ENCODE results near the gene ANKRD16.

Gene ANKRD16

DNA sequence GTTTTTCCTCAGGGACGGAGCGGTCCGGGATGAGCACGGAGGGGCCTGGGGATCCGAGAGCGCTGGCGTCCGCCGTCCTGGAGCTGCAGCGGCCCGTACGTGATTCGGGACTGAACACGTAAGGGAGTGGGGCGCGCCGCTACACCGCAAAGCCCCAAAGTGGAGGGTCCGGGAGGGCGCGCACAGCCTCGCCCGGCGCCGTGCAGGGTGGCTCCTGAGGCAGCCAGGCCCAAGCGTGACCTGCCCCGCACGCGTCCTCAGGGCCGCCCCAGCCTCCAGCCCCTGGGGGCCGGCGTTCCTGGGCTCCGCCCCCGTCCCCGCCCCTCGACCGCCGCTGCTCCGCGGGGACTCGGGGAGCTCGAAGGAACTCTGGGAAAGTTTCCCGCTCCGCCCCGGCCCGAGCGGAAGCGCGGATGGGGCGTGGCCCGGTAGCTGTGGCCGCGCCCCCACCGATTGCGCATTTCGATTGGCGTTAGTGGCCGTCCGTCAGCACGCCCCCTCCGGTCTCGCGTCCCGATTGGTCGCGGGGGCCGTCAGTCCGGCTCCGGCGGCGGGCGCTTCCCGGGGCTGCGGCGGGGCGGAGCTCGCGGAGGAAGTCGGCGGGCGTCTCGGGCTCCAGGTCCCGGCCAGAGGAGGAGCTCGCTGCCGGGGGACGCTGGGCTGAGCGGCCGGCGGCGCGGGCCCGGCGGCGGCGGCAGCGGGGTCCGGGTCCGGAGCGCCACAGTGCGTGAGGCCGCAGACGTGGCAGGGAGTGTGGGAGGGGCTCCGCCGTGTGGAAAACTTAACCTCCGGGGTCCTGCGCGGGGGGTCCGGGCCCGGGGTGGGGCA is at the start of gene ANKRD16, which contains the start of gene FBH1:
TSS of gene ANKRD16 (minus strand) at position 270 of the 828 bp plus-strand sequence. CDS start 539 bp downstream, outside the sequence.
TSS of gene FBH1 (plus strand) at position 620 of the 828 bp plus-strand sequence. CDS start at position 723, 103 bp downstream.
- Mint-ChIP-seq H3K4me3 (peak within 1 kb of the TSS; percentile 95), H3K36me3 (ENCODE audit: insufficient read depth) (peaks cover 7% of the 10 kb centered on the region), H3K9me3 (no peaks in the 10 kb centered on the region), H3K27me3 (no peaks in the 10 kb centered on the region), H3K27ac (ENCODE audit: low read depth) (peak within 1 kb of the TSS; percentile 75), H3K4me1 (peaks cover 51% of the 10 kb centered on the region)
- peak; percentile 88 for ATAC-seq (replicated peaks; ENCODE audit: extremely low read depth, poor library complexity, severe bottlenecking)
- DNase-seq (ENCODE audit: low spot score in 2 of 2), result peak; percentile 93 to 96

GRCh38 chr10:5938291-5938690 is 48.6 kb upstream of the ANKRD16 start:
- ATAC-seq (replicated peaks; ENCODE audit: extremely low read depth, poor library complexity, severe bottlenecking), result no peak
- Mint-ChIP-seq H3K9me3 (no peaks in the 10 kb centered on the region), H3K27ac (ENCODE audit: low read depth) (no peak overlapping the region), H3K36me3 (ENCODE audit: insufficient read depth) (peaks cover 17% of the 10 kb centered on the region), H3K27me3 (peaks cover 2% of the 10 kb centered on the region), H3K4me1 (peaks cover 5% of the 10 kb centered on the region), H3K4me3 (no peak overlapping the region)
- no peak for DNase-seq (ENCODE audit: low spot score in 2 of 2)

DNA sequence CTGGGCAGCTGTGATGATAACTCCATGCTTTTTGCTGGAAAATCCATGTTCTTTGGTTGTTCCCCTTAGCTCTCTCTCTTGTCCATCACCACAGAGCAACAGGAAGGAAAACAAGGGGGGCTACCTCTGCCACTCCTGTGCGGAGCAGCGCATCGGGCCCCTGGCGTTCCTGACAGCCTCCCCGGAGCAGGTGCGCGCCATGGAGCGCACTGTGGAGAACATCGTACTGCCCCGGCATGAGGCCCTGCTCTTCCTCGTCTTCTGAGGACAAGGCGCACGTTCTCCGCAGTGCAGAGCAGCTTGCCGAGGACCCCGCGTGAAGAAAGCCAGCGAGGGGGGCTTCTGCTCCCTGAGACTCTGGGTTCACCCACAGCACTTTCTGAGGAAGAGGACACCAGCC is 47.3 kb upstream of the ANKRD16 start:
- Mint-ChIP-seq H3K36me3 (ENCODE audit: insufficient read depth) (peaks cover 18% of the 10 kb centered on the region), H3K9me3 (no peaks in the 10 kb centered on the region), H3K27me3 (no peaks in the 10 kb centered on the region), H3K4me3 (no peak overlapping the region), H3K27ac (ENCODE audit: low read depth) (peak overlapping the region; percentile 11), H3K4me1 (peaks cover 5% of the 10 kb centered on the region)
- ATAC-seq (replicated peaks; ENCODE audit: extremely low read depth, poor library complexity, severe bottlenecking) (no peak), DNase-seq (ENCODE audit: low spot score in 2 of 2) (no peak)

DNA sequence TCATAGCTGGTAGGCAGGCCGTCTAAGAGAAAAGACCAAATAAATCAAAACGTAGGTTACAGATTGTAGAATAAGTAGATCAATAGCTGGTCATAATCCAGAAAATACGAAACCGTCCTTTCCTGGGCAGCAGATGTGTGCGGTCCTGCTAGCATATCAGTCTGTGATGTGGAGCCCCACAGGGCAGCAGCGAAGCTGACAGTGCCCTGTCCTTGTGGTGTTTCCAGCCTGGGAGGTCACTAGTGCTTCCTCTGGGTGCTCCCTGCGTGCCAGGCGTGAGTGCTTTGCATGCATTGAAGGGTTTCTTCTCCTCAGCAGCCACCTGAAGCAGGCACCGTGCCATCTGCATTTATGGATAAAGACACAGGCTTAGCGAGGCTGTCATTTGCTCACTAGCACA is 45.9 kb upstream of the ANKRD16 start:
- no peak for ATAC-seq (replicated peaks; ENCODE audit: extremely low read depth, poor library complexity, severe bottlenecking)
- H3K9me3 Mint-ChIP-seq, result no peaks in the 10 kb centered on the region
- no peak overlapping the region for H3K4me3 Mint-ChIP-seq
- H3K4me1 Mint-ChIP-seq, result peaks cover under 1% of the 10 kb centered on the region
- peaks cover 20% of the 10 kb centered on the region for H3K36me3 Mint-ChIP-seq (ENCODE audit: insufficient read depth)
- no peak overlapping the region for H3K27ac Mint-ChIP-seq (ENCODE audit: low read depth)
- H3K27me3 Mint-ChIP-seq, result no peaks in the 10 kb centered on the region
- DNase-seq (ENCODE audit: low spot score in 2 of 2), result no peak

DNA sequence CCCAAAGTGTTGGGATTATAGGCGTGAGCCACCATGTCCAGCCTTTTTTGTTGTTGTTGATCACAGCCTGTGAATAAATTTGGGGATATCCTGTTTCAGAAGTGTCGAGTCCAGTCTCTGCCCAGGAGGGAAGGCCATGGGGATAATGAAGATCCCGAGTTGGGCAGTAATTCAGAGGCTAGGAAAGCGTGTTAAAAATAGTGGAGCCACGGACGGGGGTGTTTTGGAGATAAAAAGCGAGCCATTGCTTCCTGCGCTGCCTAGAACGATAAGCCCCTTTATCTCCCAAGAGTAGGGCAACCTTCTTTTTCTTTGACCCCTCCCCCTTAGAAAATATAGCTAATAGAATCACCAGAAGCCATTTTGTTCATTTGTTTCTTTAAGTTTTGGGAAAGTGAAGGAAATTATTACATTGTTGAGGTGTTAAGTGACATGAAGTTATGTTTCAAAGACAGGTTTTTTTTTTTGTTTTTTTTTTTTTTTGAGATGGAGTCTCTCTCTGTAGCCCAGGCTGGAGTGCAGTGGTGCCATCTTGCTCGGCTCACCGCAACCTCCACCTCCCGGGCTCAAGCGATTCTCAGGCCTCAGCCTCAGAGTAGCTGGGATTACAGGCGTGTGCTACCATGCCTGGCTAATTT is 44.3 kb upstream of the ANKRD16 start:
- Mint-ChIP-seq H3K27ac (ENCODE audit: low read depth) (no peak overlapping the region), H3K27me3 (no peaks in the 10 kb centered on the region), H3K4me3 (no peak overlapping the region), H3K36me3 (ENCODE audit: insufficient read depth) (peaks cover 28% of the 10 kb centered on the region), H3K9me3 (no peaks in the 10 kb centered on the region), H3K4me1 (no peaks in the 10 kb centered on the region)
- DNase-seq (ENCODE audit: low spot score in 2 of 2) (no peak), ATAC-seq (replicated peaks; ENCODE audit: extremely low read depth, poor library complexity, severe bottlenecking) (no peak)

GRCh38 chr10:5932345-5932744 is 42.7 kb upstream of the ANKRD16 start:
- Mint-ChIP-seq H3K36me3 (ENCODE audit: insufficient read depth) (peaks cover 38% of the 10 kb centered on the region), H3K27ac (ENCODE audit: low read depth) (no peak overlapping the region), H3K27me3 (no peaks in the 10 kb centered on the region), H3K4me1 (no peaks in the 10 kb centered on the region), H3K4me3 (no peak overlapping the region), H3K9me3 (no peaks in the 10 kb centered on the region)
- DNase-seq (ENCODE audit: low spot score in 2 of 2) (no peak), ATAC-seq (replicated peaks; ENCODE audit: extremely low read depth, poor library complexity, severe bottlenecking) (no peak)

- H3K4me3 Mint-ChIP-seq, result no peak overlapping the region
- H3K9me3 Mint-ChIP-seq, result no peaks in the 10 kb centered on the region
- H3K27ac Mint-ChIP-seq (ENCODE audit: low read depth), result peak overlapping the region; percentile 8
- peaks cover 43% of the 10 kb centered on the region for H3K36me3 Mint-ChIP-seq (ENCODE audit: insufficient read depth)
- ATAC-seq (replicated peaks; ENCODE audit: extremely low read depth, poor library complexity, severe bottlenecking) (no peak), DNase-seq (ENCODE audit: low spot score in 2 of 2) (no peak)
- H3K27me3 Mint-ChIP-seq, result no peaks in the 10 kb centered on the region
- no peaks in the 10 kb centered on the region for H3K4me1 Mint-ChIP-seq
These were observed 40.6 kb upstream of the ANKRD16 start for GRCh38 chr10:5930272-5930671.

DNA sequence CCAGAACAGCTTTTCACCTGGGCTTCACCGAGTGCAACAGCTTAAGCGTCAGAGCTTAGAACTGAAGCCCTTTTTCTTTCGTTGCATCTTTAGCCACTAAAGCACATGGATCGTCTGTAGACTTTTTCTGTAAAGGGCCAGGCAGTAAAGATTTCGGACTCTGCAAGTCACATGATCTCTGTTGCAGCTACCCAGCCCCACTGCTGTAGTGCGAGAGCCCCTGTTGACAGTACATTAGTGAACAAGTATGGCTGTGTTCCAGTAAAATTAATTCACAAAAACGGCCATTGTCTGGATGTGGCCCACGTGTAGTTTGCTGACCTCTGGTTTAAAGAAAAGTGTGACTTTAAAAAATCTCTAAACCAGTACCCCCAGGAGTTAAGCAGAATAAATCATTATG is 39.7 kb upstream of the ANKRD16 start:
- Mint-ChIP-seq H3K4me1 (no peaks in the 10 kb centered on the region), H3K27me3 (no peaks in the 10 kb centered on the region), H3K36me3 (ENCODE audit: insufficient read depth) (peaks cover 41% of the 10 kb centered on the region), H3K27ac (ENCODE audit: low read depth) (no peak overlapping the region), H3K9me3 (no peaks in the 10 kb centered on the region), H3K4me3 (no peak overlapping the region)
- ATAC-seq (replicated peaks; ENCODE audit: extremely low read depth, poor library complexity, severe bottlenecking), result no peak
- DNase-seq (ENCODE audit: low spot score in 2 of 2), result no peak

- Mint-ChIP-seq H3K27ac (ENCODE audit: low read depth) (no peak overlapping the region), H3K4me3 (no peak overlapping the region), H3K36me3 (ENCODE audit: insufficient read depth) (peaks cover 53% of the 10 kb centered on the region), H3K4me1 (no peaks in the 10 kb centered on the region), H3K27me3 (no peaks in the 10 kb centered on the region), H3K9me3 (no peaks in the 10 kb centered on the region)
- DNase-seq (ENCODE audit: low spot score in 2 of 2) (no peak), ATAC-seq (replicated peaks; ENCODE audit: extremely low read depth, poor library complexity, severe bottlenecking) (no peak)
These were observed 37.6 kb upstream of the ANKRD16 start for GRCh38 chr10:5927306-5927705.

DNA sequence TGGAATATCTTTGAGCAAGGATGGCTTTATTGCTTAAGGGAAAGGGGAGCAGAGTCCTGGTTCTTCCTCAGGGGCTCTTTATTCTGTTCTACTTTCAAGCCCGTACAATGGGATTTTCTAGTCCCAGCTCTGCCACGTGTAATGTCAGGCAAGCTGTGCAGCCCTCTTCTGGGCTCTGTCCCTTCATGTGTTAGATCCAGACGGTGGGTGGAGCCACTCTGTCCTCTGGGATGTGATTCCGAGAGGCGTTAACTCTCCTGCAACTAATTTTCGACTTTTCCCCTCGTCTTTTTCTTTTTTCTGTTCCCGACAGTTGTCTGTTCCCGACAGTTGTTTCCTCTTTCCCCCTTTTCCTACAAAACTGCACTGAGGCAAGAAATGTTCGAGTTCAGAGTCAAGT is 35.2 kb upstream of the ANKRD16 start:
- H3K27me3 Mint-ChIP-seq, result no peaks in the 10 kb centered on the region
- ATAC-seq (replicated peaks; ENCODE audit: extremely low read depth, poor library complexity, severe bottlenecking) (no peak), DNase-seq (ENCODE audit: low spot score in 2 of 2) (no peak)
- H3K36me3 Mint-ChIP-seq (ENCODE audit: insufficient read depth), result peaks cover 59% of the 10 kb centered on the region
- H3K27ac Mint-ChIP-seq (ENCODE audit: low read depth), result no peak overlapping the region
- peaks cover 8% of the 10 kb centered on the region for H3K4me1 Mint-ChIP-seq
- no peaks in the 10 kb centered on the region for H3K9me3 Mint-ChIP-seq
- H3K4me3 Mint-ChIP-seq, result no peak overlapping the region

- H3K36me3 Mint-ChIP-seq (ENCODE audit: insufficient read depth), result peaks cover 43% of the 10 kb centered on the region
- no peaks in the 10 kb centered on the region for H3K9me3 Mint-ChIP-seq
- H3K4me3 Mint-ChIP-seq, result no peak overlapping the region
- H3K27me3 Mint-ChIP-seq, result no peaks in the 10 kb centered on the region
- ATAC-seq (replicated peaks; ENCODE audit: extremely low read depth, poor library complexity, severe bottlenecking) (no peak), DNase-seq (ENCODE audit: low spot score in 2 of 2) (no peak)
- no peak overlapping the region for H3K27ac Mint-ChIP-seq (ENCODE audit: low read depth)
- H3K4me1 Mint-ChIP-seq, result peaks cover 8% of the 10 kb centered on the region
These were observed 32.1 kb upstream of the ANKRD16 start for GRCh38 chr10:5921746-5922145.

DNA sequence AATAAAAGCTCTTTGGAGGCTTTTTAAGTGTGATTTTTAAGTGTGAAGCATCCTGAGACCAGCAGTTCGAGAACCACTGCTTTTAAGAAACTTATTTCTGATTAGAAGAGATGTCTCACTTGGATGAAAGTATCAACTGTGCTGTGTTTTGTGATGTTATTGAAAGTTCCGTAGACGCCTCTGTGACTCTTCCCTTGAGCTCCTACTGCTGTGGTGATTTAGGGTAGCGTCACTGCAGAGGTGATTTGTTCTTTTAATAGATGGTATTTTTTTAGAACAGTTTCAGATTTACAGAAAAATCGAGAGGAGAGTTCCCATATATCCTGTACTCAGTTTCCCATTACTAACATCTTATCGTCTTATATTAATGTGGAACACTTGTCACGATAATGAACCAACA is 29.9 kb upstream of the ANKRD16 start:
- no peaks in the 10 kb centered on the region for H3K27me3 Mint-ChIP-seq
- peaks cover 8% of the 10 kb centered on the region for H3K4me1 Mint-ChIP-seq
- H3K27ac Mint-ChIP-seq (ENCODE audit: low read depth), result no peak overlapping the region
- ATAC-seq (replicated peaks; ENCODE audit: extremely low read depth, poor library complexity, severe bottlenecking) (no peak), DNase-seq (ENCODE audit: low spot score in 2 of 2) (no peak)
- peaks cover 48% of the 10 kb centered on the region for H3K36me3 Mint-ChIP-seq (ENCODE audit: insufficient read depth)
- no peak overlapping the region for H3K4me3 Mint-ChIP-seq
- H3K9me3 Mint-ChIP-seq, result no peaks in the 10 kb centered on the region

GRCh38 chr10:5918763-5919162 is 29.1 kb upstream of the ANKRD16 start:
- Mint-ChIP-seq H3K4me3 (no peak overlapping the region), H3K4me1 (peaks cover 8% of the 10 kb centered on the region), H3K9me3 (no peaks in the 10 kb centered on the region), H3K27me3 (no peaks in the 10 kb centered on the region), H3K27ac (ENCODE audit: low read depth) (no peak overlapping the region), H3K36me3 (ENCODE audit: insufficient read depth) (peaks cover 46% of the 10 kb centered on the region)
- DNase-seq (ENCODE audit: low spot score in 2 of 2), result no peak
- no peak for ATAC-seq (replicated peaks; ENCODE audit: extremely low read depth, poor library complexity, severe bottlenecking)
